Osteocyte (in vitro differentiated cells): Measurements from ENCODE around the gene CYB5R4. TPM values are rescaled to one million over a fixed set of nuclear protein-coding genes. Genes with fewer than 3 reads are reported as not detected.

Experiments
- DNase-seq: peaks from one replicate; pipeline ENCODE4 v3.0.0; 2021; ENCODE audit warnings: mixed read lengths; ENCODE audit not compliant: unreplicated experiment; ENCODE audit errors: extremely low spot score
- H3K27ac Mint-ChIP-seq: one replicate; pipeline ENCODE4 v1.8.0; 2021; ENCODE audit warnings: mild to moderate bottlenecking, mixed read lengths; ENCODE audit not compliant: unreplicated experiment
- H3K27me3 Mint-ChIP-seq: one replicate; pipeline ENCODE4 v1.8.0; 2021; ENCODE audit warnings: mixed read lengths; ENCODE audit not compliant: unreplicated experiment
- H3K36me3 Mint-ChIP-seq: one replicate; pipeline ENCODE4 v1.8.0; 2021; ENCODE audit warnings: mixed read lengths; ENCODE audit not compliant: unreplicated experiment
- H3K4me1 Mint-ChIP-seq: one replicate; pipeline ENCODE4 v1.8.0; 2021; ENCODE audit warnings: mixed read lengths; ENCODE audit not compliant: unreplicated experiment
- H3K4me3 Mint-ChIP-seq: one replicate; pipeline ENCODE4 v1.8.0; 2021; ENCODE audit warnings: mild to moderate bottlenecking, moderate library complexity, mixed read lengths; ENCODE audit not compliant: unreplicated experiment
- H3K9me3 Mint-ChIP-seq: one replicate; pipeline ENCODE4 v1.8.0; 2021; ENCODE audit warnings: mixed read lengths; ENCODE audit not compliant: unreplicated experiment
- CTCF ChIP-seq: fragments of 200-600 bp; sonication (generic); IDR thresholded peaks from 2 replicates; pipeline ENCODE4 v1.5.0; 2021; ENCODE audit warnings: antibody characterized with exemption, mild to moderate bottlenecking, moderate library complexity
- long read RNA-seq: library from polyadenylated mRNA; unstranded; transcript quantifications from one replicate; pipeline ENCODE4 v2.0.0, GENCODE V29; 2021
- total RNA-seq: library from RNA; stranded (reverse); gene quantifications from 2 replicates; pipeline ENCODE4 v1.2.1, GENCODE V29; 2021

The CYB5R4 gene
- total RNA-seq: 10.9 and 11.4 TPM in 2 replicates
- long read RNA-seq, full-length matches to known transcripts: 82 of 107 reads
- long read RNA-seq, partial matches to known transcripts: 12 of 107 reads
- long read RNA-seq, other reads (novel, unspliced or antisense): 13 of 107 reads

GRCh38 chr6:83859410-83860358 lies at the start of gene CYB5R4:
Gene CYB5R4 (plus strand): TSS chr6:83859689. CDS start chr6:83859783, 94 bp downstream.
- TF ChIP-seq CTCF: peak; percentile 66
- Mint-ChIP-seq H3K27me3 (peaks cover 19% of the 10 kb centered on the region), H3K4me3 (peak within 1 kb of the TSS; percentile 97), H3K9me3 (no peaks in the 10 kb centered on the region), H3K4me1 (peaks cover 19% of the 10 kb centered on the region), H3K27ac (peak within 1 kb of the TSS; percentile 76), H3K36me3 (no peaks in the 10 kb centered on the region)
- DNase-seq: peak; percentile 97

- no peak overlapping the region for H3K27ac Mint-ChIP-seq
- H3K36me3 Mint-ChIP-seq: no peaks in the 10 kb centered on the region
- peaks cover 12% of the 10 kb centered on the region for H3K27me3 Mint-ChIP-seq
- TF ChIP-seq CTCF: no peak
- no peaks in the 10 kb centered on the region for H3K9me3 Mint-ChIP-seq
- no peak for DNase-seq
- no peak overlapping the region for H3K4me3 Mint-ChIP-seq
- peaks cover 5% of the 10 kb centered on the region for H3K4me1 Mint-ChIP-seq
Measured at GRCh38 chr6:83812595-83812994, 46.9 kb upstream of the CYB5R4 start.

GRCh38 chr6:83815631-83816272 lies 43.7 kb upstream of the CYB5R4 start:
- no peak overlapping the region for H3K4me3 Mint-ChIP-seq
- H3K36me3 Mint-ChIP-seq: no peaks in the 10 kb centered on the region
- no peak for DNase-seq
- peaks cover 5% of the 10 kb centered on the region for H3K4me1 Mint-ChIP-seq
- no peak for TF ChIP-seq CTCF
- H3K27ac Mint-ChIP-seq: no peak overlapping the region
- no peaks in the 10 kb centered on the region for H3K9me3 Mint-ChIP-seq
- peaks cover 8% of the 10 kb centered on the region for H3K27me3 Mint-ChIP-seq

- H3K4me1 Mint-ChIP-seq: no peaks in the 10 kb centered on the region
- peaks cover 8% of the 10 kb centered on the region for H3K27me3 Mint-ChIP-seq
- no peaks in the 10 kb centered on the region for H3K36me3 Mint-ChIP-seq
- TF ChIP-seq CTCF: no peak
- no peak for DNase-seq
- no peak overlapping the region for H3K27ac Mint-ChIP-seq
- no peaks in the 10 kb centered on the region for H3K9me3 Mint-ChIP-seq
- no peak overlapping the region for H3K4me3 Mint-ChIP-seq
Measured at GRCh38 chr6:83822629-83823169, 36.8 kb upstream of the CYB5R4 start.
